GM18873 (cell line): ENCODE measurements around the gene RASIP1.
"Not testable (repeated sequence)": the region's sequence is repeated elsewhere in the genome, so short reads cannot be mapped to it uniquely, and the experiment has no call there.

Source experiments
- ATAC-seq: cut with Tn5 transposase; IDR thresholded peaks from one replicate; pipeline ENCODE4 v1.9.1; 2021; ENCODE audit warnings: mild to moderate bottlenecking, moderate library complexity, moderate number of reproducible peaks; ENCODE audit not compliant: unreplicated experiment, low FRiP score

Gene RASIP1, protein sequence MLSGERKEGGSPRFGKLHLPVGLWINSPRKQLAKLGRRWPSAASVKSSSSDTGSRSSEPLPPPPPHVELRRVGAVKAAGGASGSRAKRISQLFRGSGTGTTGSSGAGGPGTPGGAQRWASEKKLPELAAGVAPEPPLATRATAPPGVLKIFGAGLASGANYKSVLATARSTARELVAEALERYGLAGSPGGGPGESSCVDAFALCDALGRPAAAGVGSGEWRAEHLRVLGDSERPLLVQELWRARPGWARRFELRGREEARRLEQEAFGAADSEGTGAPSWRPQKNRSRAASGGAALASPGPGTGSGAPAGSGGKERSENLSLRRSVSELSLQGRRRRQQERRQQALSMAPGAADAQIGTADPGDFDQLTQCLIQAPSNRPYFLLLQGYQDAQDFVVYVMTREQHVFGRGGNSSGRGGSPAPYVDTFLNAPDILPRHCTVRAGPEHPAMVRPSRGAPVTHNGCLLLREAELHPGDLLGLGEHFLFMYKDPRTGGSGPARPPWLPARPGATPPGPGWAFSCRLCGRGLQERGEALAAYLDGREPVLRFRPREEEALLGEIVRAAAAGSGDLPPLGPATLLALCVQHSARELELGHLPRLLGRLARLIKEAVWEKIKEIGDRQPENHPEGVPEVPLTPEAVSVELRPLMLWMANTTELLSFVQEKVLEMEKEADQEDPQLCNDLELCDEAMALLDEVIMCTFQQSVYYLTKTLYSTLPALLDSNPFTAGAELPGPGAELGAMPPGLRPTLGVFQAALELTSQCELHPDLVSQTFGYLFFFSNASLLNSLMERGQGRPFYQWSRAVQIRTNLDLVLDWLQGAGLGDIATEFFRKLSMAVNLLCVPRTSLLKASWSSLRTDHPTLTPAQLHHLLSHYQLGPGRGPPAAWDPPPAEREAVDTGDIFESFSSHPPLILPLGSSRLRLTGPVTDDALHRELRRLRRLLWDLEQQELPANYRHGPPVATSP

DNA sequence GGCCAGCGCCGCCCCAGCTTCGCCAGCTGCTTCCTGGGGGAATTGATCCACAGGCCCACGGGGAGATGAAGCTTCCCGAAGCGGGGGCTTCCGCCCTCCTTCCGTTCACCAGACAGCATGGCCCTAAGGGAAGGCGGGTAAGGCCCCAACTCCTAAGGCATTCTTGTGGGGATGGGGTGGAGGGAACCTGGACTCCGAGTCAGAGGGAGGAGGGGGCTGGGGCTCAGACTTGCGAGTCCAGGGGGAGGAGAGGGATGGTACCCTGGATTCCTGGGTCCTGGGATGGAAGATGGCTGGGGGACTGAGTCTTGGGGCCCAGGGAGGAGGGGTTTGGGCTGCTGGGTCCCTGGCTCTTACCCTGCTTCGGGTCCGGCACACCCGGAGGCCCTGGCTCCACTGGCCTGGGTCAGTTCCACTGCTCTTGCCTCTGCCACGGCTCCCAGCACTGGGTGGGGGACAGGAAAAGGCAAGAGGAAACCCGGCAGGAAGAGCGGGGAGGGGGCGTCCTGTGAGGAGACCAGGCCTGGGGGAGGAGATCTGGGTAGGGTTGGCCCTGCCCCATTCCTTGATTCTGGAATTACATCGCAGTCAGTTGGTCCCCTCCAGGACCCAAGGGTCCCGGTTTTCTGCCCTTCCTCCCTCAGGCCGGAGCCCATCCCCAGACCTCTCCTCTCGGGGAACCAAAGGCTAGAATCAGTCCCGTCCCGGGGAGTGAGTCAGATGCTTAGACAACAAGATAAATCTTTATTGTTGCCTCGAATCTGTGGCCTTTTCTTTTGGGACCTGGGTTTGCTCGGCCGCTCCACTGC, at the start of gene RASIP1:
Gene RASIP1 (minus strand): TSS at position 447 of the 809 bp plus-strand sequence. CDS start 328 bp downstream, at position 119.
- no peak for ATAC-seq

DNA sequence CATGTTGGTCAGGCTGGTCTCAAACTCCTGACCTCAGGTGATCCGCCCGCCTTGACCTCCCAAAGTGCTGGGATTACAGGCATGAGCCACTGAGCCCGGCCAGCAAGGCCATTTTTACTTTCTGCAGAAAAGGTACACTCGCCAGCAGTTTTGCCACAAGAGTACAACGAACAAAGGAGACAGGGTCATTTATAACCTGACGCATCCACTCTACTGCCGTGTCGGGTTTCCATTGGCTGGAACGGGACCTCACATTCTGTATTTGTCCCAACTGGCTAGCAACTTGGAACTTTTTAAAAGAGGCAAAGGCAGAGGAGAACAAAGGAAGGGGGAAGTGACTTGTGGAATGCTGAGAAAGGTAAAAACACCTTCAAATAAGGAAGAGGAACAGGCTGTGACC, 46.9 kb upstream of the RASIP1 start:
- ATAC-seq = not testable (repeated sequence)

- not testable (repeated sequence) for ATAC-seq
Measured at GRCh38 chr19:48786422-48786821, 46.0 kb upstream of the RASIP1 start.

- no peak for ATAC-seq
Measured at GRCh38 chr19:48784527-48784926, 44.1 kb upstream of the RASIP1 start.

DNA sequence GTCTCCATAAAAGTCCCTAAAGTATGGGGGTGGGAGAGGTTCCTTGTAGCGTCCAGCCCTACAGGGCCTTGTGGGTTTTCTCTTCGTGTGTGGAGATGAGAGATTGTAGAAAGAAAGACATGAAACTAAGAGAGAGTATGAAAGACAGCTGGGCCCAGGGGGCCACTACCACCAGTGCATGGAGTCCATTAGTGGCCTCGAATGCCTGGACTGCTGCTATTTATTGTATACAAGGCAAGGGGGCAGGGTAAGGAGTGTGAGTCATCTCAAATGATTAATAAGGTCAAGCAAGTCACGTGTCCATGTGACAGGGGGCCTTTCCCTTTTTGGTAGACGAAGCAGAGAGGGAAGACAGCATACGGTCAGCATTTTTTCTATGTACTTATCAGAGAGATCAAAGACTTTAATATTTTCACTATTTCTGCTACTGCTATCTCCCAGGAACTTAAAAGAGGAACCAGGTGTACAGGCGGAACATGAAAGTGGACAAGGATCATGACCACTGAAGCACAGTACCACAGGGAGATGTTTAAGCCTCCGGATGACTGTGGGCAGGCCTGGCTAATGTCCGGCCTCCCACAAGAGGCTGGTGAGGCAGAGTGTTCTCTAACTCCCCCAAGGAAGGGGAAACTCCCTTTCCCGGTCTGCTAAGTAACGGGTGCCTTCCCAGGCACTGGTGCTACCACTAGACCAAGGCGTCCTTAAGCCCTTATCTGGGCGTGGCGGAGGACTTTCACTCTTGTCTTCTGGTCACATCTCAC, 40.4 kb upstream of the RASIP1 start:
- no peak for ATAC-seq

- no peak for ATAC-seq
Measured at GRCh38 chr19:48779636-48780035, 39.2 kb upstream of the RASIP1 start.

DNA sequence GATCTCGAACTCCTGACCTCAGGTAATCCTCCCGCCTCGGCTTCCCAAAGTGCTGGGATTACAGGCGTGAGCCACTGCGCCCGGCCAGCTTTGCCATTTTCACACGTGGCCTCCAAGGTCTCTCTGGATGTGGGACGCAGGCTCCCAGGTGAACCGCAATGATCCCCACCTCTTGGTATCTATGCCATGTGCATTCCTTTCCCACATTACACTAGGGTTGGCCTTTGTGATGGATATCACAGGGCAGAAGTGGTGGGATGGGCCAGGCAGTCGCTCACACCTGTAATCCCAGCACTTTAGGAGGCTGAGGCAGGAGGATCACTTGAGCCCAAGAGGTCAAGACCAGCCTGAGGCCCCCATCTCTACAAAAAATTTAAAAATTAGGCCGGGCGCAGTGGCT, 37.3 kb upstream of the RASIP1 start:
- ATAC-seq = no peak

DNA sequence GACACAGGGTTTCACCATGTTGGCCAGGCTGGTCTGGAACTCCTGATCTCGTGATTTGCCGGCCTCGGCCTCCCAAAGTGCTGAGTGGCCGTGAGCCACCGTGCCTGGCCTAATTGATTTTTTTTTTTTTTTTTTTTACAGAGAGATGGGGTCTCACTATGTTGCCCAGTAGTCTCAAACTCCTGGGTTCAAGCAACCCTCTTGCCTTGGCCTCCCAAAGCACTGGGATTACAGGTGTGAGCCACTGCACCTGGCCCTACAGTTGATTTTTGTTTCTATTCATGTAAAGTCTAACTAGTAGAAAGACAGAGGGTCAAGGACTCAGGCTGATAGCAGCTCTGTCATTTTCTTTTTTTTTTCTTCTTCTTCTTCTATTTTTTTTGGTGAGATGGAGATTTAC, 36.7 kb upstream of the RASIP1 start:
- ATAC-seq = no peak

DNA sequence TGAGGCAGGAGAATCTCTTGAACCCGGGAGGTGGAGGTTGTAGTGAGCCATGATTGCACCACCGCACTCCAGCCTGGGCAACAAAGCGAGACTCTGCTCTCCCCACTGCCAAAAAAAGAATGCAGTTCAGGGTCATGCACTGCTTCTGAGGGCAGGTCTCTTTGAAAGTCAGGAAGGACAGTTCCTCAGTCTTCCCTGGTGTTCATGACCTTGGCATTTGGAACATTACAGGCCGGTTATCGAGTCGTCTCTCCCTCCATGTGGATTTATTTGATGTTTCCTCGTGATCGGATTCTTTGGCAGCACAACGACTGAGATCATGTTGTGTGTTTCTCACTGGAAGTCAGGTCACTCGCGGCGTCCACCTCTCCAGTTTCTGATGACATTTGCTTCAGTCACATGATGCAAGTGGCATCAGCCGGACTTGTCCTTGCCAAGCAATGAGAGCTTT, 32.1 kb upstream of the RASIP1 start:
- ATAC-seq = no peak

- no peak for ATAC-seq
Measured at GRCh38 chr19:48770734-48771472, 30.5 kb upstream of the RASIP1 start.

DNA sequence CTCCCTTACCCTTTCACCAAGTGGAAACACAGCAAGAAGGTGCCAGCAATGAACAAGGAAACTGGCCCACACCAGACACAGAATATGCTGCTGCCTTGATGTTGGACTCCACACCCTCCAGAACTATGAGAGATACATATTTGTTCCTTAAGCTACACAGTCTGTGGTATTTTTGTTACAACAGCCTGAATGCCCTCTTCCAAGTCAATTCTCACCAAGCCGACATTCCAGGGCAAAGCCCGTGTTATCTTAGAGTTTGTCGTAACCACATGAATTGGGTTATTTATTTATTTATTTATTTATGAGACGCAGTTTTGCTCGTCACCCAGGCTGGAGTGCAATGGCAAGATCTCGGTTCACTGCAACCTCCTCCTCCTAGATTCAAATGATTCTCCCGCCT, 29.9 kb upstream of the RASIP1 start:
- ATAC-seq = no peak

DNA sequence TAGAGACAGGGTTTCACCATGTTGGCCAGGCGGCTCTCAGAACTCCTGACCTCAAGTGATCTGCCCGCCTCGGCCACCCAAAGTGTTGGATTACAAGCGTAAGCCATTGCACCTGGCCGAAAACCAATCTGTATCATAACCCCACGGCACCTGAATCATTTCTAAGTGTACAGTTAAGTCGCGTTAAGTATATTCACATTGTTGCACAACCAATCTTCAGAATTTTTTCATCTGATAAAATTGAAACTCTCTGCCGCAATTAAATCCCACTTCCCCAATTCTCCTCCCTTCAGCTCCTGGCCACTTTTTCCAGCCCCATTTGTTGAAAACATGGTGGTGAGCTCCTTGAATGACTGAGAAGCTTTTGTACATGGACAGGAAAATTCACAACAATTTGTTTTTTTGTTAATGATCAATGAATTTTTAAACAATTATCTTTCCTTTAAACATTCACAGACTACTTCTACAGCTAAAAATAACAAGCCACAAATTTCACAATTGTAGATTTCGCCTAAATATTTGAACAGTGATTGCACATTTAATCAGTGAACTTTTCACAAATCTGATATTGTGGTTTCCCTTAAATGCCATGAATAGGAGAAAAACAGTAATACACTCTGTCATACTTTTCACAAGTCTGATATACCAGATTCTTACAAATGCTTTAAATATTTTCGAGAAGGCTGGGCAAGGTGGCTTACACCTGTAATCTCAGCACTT, 28.7 kb upstream of the RASIP1 start:
- ATAC-seq = no peak

DNA sequence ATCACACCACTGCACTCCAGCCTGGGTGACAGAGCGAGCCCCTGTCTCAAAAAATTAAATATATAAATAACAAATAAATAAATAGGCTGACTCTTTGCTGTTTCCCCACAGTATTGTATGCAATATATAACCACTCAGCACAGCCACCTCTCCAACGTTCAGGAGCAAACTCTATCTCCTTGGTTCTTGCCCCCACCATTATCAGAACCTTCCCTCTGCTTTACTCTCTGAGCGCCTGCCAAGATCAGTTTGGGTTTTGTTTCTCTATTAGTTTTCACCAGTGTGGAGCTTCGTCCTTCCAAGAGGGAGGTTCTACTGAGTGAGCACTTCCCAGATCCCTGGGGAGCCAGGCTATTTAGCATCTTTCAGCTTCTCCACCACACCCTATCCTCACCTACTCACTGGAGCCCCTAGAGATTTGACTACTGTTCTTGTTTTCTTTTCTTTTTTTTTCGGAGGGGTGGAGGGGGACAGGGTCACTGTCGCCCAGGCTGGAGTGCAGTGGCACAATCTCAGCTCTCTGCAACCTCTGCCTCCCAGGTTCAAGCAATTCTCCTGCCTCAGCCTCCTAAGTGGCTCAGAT, 27.9 kb upstream of the RASIP1 start:
- not testable (repeated sequence) for ATAC-seq

GRCh38 chr19:48765816-48766215, 25.4 kb upstream of the RASIP1 start:
- not testable (repeated sequence) for ATAC-seq

DNA sequence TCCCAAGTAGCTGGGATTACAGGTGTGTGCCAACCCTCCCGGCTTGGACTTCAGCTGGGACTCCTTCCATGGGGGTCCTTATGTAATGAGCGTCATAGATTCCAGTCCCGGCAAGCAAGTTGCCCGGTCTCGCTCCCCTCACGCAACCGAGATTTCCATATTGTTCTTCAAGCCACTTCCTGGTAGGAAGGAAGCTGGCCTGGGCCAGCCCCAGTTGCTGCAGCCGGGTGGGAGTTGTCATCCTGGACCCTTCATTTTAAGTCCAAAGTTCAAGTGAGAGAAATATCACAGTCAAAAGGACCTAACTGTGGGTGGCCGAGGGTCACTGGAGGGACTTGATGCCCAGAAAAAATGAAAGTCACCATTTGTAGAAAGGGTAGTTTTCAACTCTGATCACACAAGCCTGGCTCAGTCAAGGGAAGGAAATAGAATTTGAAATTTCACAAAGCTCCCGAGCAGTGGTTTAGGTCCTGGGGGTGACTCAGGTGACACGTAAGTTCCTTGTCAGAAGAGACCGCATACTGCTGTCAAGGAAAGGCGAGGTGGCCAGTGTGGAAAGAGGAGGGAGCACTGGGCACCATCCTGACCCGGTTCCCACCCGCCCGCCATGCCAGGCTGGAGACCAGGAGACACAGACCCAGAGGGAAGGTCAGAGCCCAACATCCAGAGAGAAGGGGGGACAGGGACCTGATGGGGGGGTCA, 20.2 kb upstream of the RASIP1 start:
- ATAC-seq = no peak

DNA sequence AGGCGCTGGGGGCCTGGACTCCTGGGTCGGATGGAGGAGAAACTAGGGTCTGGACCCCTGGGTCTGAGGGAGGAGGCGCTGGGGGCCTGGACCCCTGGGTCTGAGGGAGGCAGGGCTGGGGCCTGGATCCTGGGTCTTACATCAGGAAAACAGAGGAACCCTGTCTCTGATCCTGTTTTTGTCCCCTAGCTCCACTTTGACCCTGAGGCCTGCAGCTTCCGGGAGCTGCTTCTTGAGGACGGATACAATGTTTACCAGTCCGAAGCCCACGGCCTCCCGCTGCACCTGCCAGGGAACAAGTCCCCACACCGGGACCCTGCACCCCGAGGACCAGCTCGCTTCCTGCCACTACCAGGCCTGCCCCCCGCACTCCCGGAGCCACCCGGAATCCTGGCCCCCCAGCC, 17.3 kb upstream of the RASIP1 start:
- ATAC-seq = no peak

- ATAC-seq = no peak
Measured at GRCh38 chr19:48757089-48757675, 16.8 kb upstream of the RASIP1 start.
